HEK293T (cell line): Measurements from ENCODE around the gene SEC61A1.

Experiments
- CTCF ChIA-PET: fragments of 350-600 bp; formaldehyde crosslinking; extraction: SDS; loops from one replicate; lab custom pipeline; 2021; ENCODE audit warnings: antibody characterized with exemption, inconsistent platforms; lab: Yijun Ruan, JAX
- POLR2A ChIA-PET: fragments of 350-600 bp; formaldehyde crosslinking; extraction: SDS; loops from one replicate; lab custom pipeline; 2020; ENCODE audit warnings: antibody characterized with exemption, inconsistent platforms; lab: Yijun Ruan, JAX
- DNase-seq: peaks from one replicate; pipeline ENCODE4 v3.0.0; 2012; ENCODE audit warnings: mixed read lengths; ENCODE audit errors: extremely low spot score
- ARNT ChIP-seq: fragments of 450-650 bp; IDR thresholded peaks from 2 replicates; pipeline ENCODE4 v1.6.1; 2017; ENCODE audit warnings: mild to moderate bottlenecking
- BHLHE40 ChIP-seq: fragments of 450-650 bp; IDR thresholded peaks from 2 replicates; pipeline ENCODE4 v1.6.1; 2016; ENCODE audit warnings: mild to moderate bottlenecking, moderate library complexity, borderline replicate concordance
- CTBP1 ChIP-seq: fragments of 450-650 bp; IDR thresholded peaks from 2 replicates; pipeline ENCODE4 v1.6.1; 2016; ENCODE audit warnings: borderline replicate concordance
- ELF4 ChIP-seq: fragments of 450-650 bp; IDR thresholded peaks from 2 replicates; pipeline ENCODE4 v1.6.1; 2017; ENCODE audit warnings: antibody characterized with exemption
- FOXA1 ChIP-seq: fragments of 450-650 bp; IDR thresholded peaks from 2 replicates; pipeline ENCODE4 v1.6.1; 2016; ENCODE audit warnings: mild to moderate bottlenecking
- FOXK2 ChIP-seq: fragments of 450-650 bp; IDR thresholded peaks from 2 replicates; pipeline ENCODE4 v1.6.1; 2016; ENCODE audit warnings: mild to moderate bottlenecking
- FOXM1 ChIP-seq: fragments of 450-650 bp; IDR thresholded peaks from 2 replicates; pipeline ENCODE4 v1.6.1; 2017; ENCODE audit warnings: mild to moderate bottlenecking, borderline replicate concordance
- HDGF ChIP-seq: fragments of 450-650 bp; IDR thresholded peaks from 2 replicates; pipeline ENCODE4 v1.6.1; 2017; ENCODE audit warnings: antibody characterized with exemption, borderline replicate concordance
- L3MBTL2 ChIP-seq: fragments of 450-650 bp; conservative IDR thresholded peaks from 2 replicates; pipeline ENCODE4 v1.6.1; 2016; ENCODE audit warnings: mild to moderate bottlenecking
- LEF1 ChIP-seq: fragments of 450-650 bp; IDR thresholded peaks from 2 replicates; pipeline ENCODE4 v1.6.1; 2017; ENCODE audit warnings: mild to moderate bottlenecking, borderline replicate concordance
- NFRKB ChIP-seq: fragments of 450-650 bp; IDR thresholded peaks from 2 replicates; pipeline ENCODE4 v1.6.1; 2016; ENCODE audit warnings: mild to moderate bottlenecking, moderate library complexity
- PKNOX1 ChIP-seq: fragments of 450-650 bp; IDR thresholded peaks from 2 replicates; pipeline ENCODE4 v1.6.1; 2016
- SP1 ChIP-seq: fragments of 450-650 bp; IDR thresholded peaks from 2 replicates; pipeline ENCODE4 v1.6.1; 2017
- SUZ12 ChIP-seq: fragments of 450-650 bp; IDR thresholded peaks from 2 replicates; pipeline ENCODE4 v1.6.1; 2016; ENCODE audit warnings: mild to moderate bottlenecking
- TARDBP ChIP-seq: fragments of 450-650 bp; IDR thresholded peaks from 2 replicates; pipeline ENCODE4 v1.6.1; 2016
- ZNF384 ChIP-seq: fragments of 450-650 bp; IDR thresholded peaks from 2 replicates; pipeline ENCODE4 v1.6.1; 2016

SEC61A1 gene

GRCh38 chr3:128052595-128053351, 536 bp downstream of the SEC61A1 start:
- POLR2A ChIA-PET = interaction anchor here (0.9 to 3.1 kb wide), 5 partner anchors 11 to 71 kb away, joined by 4 to 11 read pairs (median 8); partner anchors contain the start of gene RUVBL1
- CTCF ChIA-PET = interaction anchor here (0.5 kb wide), 1 partner anchor 57 kb away, joined by 4 read pairs; no protein-coding TSS in a partner anchor
- no peak for DNase-seq
- TF ChIP-seq ARNT (no peak), PKNOX1 (no peak), NFRKB (no peak), ELF4 (no peak), BHLHE40 (no peak), FOXK2 (no peak), HDGF (no peak), FOXM1 (no peak), SP1 (no peak), L3MBTL2 (no peak), SUZ12 (no peak), CTBP1 (no peak), FOXA1 (no peak), ZNF384 (no peak), LEF1 (no peak), TARDBP (no peak)

DNA sequence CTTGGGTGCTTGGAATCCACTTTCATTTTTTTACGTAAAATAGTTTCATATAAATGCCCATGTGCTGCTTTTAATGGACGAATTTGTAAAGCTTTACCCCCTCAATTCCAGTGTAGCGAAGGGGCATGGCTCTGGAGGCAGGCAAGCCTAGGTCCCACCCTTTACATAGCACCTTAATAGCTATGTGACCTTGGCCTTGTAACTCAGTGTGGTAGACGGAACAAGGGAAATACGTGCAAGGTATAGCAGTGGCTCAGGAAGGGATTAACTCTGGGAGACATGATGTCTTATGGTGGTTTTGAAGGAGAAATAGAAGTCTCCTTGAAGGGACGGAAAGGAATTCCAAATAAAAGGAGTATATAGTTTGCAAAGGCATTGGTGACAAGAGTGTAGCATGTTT, 1.4 kb downstream of the SEC61A1 start:
- CTCF ChIA-PET = interaction anchor here (0.5 kb wide), 1 partner anchor 56 kb away, joined by 4 read pairs; no protein-coding TSS in a partner anchor
- no peak for DNase-seq
- POLR2A ChIA-PET = no interaction called here
- TF ChIP-seq FOXM1 (no peak), FOXK2 (no peak), SUZ12 (no peak), NFRKB (no peak)

GRCh38 chr3:128054367-128054766, 2.1 kb downstream of the SEC61A1 start:
- CTCF ChIA-PET = no interaction called here
- no peak for TF ChIP-seq BHLHE40
- TF ChIP-seq L3MBTL2 = no peak
- TF ChIP-seq PKNOX1 = no peak
- no peak for TF ChIP-seq ZNF384
- no peak for TF ChIP-seq NFRKB
- TF ChIP-seq ELF4 = no peak
- no peak for TF ChIP-seq FOXK2
- TF ChIP-seq ARNT = no peak
- TF ChIP-seq HDGF = no peak
- no peak for TF ChIP-seq CTBP1
- TF ChIP-seq FOXA1 = no peak
- no peak for TF ChIP-seq LEF1
- TF ChIP-seq TARDBP = no peak
- TF ChIP-seq SUZ12 = no peak
- no peak for TF ChIP-seq FOXM1
- TF ChIP-seq SP1 = no peak
- DNase-seq = no peak
- POLR2A ChIA-PET = no interaction called here

- DNase-seq = no peak
These were observed 4.0 kb downstream of the SEC61A1 start for GRCh38 chr3:128056258-128056657.

More at GRCh38 chr3:128056258-128056657, 4.0 kb downstream of the SEC61A1 start:
- CTCF ChIA-PET = interaction anchor here (0.8 kb wide), 1 partner anchor 10 kb away, joined by 5 read pairs; no protein-coding TSS in a partner anchor
- POLR2A ChIA-PET = interaction anchor here (1.4 kb wide), 1 partner anchor 9 kb away, joined by 4 read pairs; no protein-coding TSS in a partner anchor
- TF ChIP-seq NFRKB = no peak
- no peak for TF ChIP-seq FOXA1
- no peak for TF ChIP-seq BHLHE40
- no peak for TF ChIP-seq FOXM1
- no peak for TF ChIP-seq FOXK2
- TF ChIP-seq SP1 = no peak
- TF ChIP-seq ZNF384 = no peak
- no peak for TF ChIP-seq CTBP1
- TF ChIP-seq SUZ12 = no peak
- TF ChIP-seq ARNT = no peak
- no peak for TF ChIP-seq ELF4
- no peak for TF ChIP-seq TARDBP
- TF ChIP-seq HDGF = no peak
- no peak for TF ChIP-seq LEF1
- TF ChIP-seq PKNOX1 = no peak
- TF ChIP-seq L3MBTL2 = no peak
